Measurements from ENCODE around the gene TTLL8.

TTLL8 gene

GRCh38 chr22:50008151-50009040 is 49.7 kb downstream of the TTLL8 start:
- no peak for TF ChIP-seq CTCF (IDR thresholded peaks at IDR 0.05; ENCODE audit: insufficient read depth, low read depth, low read length, missing control alignments)
- DNase-seq (ENCODE audit: low read depth): no peak
- H3K4me3 ChIP-seq (ENCODE audit: low read length): no peak overlapping the region

DNA sequence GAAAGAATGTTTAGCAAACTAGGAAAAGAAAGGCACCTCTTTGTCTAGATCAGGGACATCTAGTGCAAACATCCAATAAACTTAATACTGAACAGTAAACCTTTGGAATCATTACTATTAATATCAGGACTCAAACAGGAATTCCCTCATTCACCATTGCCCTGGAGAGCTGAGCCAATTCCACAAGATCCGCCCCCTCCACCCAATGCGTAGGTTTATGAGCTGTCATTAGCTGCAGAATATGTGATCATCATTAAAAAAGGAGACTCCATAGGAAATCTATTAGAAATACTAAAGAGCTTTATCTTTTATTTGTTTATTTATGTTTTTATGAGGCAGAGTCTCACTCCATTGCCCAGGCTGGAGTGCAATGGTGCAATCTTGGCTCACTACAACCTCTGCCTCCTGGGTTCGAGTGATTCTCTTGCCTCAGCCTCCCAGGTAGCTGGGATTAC is 51.0 kb downstream of the TTLL8 start:
- H3K4me3 ChIP-seq (ENCODE audit: low read length): no peak overlapping the region
- no peak for DNase-seq (ENCODE audit: low read depth)
- TF ChIP-seq CTCF (IDR thresholded peaks at IDR 0.05; ENCODE audit: insufficient read depth, low read depth, low read length, missing control alignments): no peak

DNA sequence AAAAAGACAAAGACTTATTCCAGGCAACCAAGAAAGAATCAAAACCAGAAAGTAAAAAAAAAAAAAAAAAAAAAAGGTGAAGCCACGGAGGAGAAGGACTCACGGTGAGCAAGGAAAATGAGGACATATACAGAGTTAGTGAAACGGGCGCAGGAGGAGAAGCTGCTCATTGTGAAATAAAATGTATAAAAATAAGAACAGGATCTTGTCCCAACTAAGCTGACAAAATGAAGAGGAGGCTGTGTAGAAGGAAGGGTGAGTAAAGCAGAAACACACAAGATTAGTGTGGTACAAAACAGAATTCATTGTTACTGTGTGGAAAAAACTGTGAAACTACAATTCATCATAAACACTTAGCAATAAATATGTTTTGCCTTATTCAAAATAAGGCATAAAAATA is 53.2 kb downstream of the TTLL8 start:
- no peak overlapping the region for H3K4me3 ChIP-seq (ENCODE audit: low read length)
- no peak for DNase-seq (ENCODE audit: low read depth)
- TF ChIP-seq CTCF (IDR thresholded peaks at IDR 0.05; ENCODE audit: insufficient read depth, low read depth, low read length, missing control alignments): no peak

DNA sequence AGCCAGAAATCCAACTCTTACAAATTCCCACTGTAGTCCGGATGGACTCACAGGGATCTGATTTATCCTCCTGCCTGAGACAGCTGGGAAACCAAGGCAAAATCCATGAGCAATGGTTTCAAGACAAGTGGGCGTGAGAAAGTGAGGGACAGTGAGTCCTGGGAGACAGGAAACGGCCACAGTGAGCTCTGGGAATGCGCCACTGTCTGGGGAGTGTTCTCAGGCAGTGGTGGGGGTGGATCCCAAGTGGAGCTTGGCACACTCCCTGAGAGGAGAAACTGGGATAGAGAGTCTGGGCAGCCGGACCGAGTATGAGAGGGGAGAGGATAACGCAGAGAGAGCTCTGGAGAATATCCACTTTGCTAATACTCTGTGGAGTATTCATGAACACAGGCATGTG is 55.3 kb downstream of the TTLL8 start:
- DNase-seq (ENCODE audit: low read depth): no peak
- H3K4me3 ChIP-seq (ENCODE audit: low read length): no peak overlapping the region
- TF ChIP-seq CTCF (IDR thresholded peaks at IDR 0.05; ENCODE audit: insufficient read depth, low read depth, low read length, missing control alignments): no peak

DNA sequence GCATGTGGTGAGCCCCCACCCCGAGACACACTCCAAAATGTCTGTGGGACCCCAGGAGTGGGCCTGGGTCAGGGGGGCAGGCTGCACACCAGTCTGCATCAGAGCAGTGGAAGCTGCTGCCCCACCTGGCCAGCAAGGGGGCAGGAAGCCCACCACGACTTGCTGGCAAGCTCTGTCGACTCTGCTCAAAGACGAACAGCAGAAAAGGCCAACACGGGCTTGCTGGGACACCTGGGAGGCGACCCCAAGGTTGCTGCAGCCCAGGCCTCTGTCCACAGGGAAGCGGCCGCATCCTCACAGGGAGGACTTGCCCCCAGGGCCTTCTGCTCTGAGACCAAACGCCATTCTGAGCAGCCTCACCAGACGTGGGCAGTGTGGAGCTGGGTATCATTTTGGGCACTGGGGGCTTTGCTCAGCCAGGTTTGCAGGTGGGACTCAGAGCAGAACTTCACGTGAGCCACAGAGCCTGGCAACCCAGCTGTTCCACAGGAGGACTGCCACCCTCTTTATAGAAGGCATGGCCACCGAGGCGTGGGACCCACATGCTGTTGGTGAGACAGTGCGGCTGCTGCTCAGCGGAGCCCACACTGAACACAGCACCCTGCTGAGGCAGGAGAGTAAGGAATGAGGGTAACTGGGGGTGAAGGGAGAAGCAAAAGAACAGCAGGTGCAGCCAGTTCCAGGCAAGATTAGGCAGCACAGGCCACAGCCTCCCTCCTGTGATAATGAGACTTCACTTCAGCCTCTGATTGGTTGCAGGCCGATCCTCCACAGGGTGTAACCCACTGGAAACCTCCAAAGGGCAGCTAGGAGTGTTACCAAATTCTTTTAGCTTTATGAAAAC is 56.5 kb downstream of the TTLL8 start:
- no peak for DNase-seq (ENCODE audit: low read depth)
- no peak overlapping the region for H3K4me3 ChIP-seq (ENCODE audit: low read length)
- TF ChIP-seq CTCF (IDR thresholded peaks at IDR 0.05; ENCODE audit: insufficient read depth, low read depth, low read length, missing control alignments): no peak

GRCh38 chr22:50000587-50001387 is 57.3 kb downstream of the TTLL8 start:
- H3K4me3 ChIP-seq (ENCODE audit: low read length): no peak overlapping the region
- TF ChIP-seq CTCF (IDR thresholded peaks at IDR 0.05; ENCODE audit: insufficient read depth, low read depth, low read length, missing control alignments): no peak
- DNase-seq (ENCODE audit: low read depth): no peak

Data from epithelial cell of esophagus (primary cell).